Measurements from ENCODE around the gene PIP4K2C.
"Not testable (repeated sequence)": the region's sequence is repeated elsewhere in the genome, so short reads cannot be mapped to it uniquely, and the experiment has no call there.

Gene PIP4K2C

GRCh38 chr12:57632958-57633840 is 42.2 kb downstream of the PIP4K2C start, which contains the start of gene B4GALNT1:
Gene B4GALNT1, minus strand, starts transcription at chr12:57633201. Its CDS starts 1,069 bp downstream, at chr12:57632132.
- no peak for DNase-seq (ENCODE audit: low read depth in 2 of 3, low spot score in 2 of 3)

GRCh38 chr12:57636731-57637130 is 45.7 kb downstream of the PIP4K2C start:
- DNase-seq (ENCODE audit: low read depth in 2 of 3, low spot score in 2 of 3), result not testable (repeated sequence)

GRCh38 chr12:57637364-57637763 is 46.4 kb downstream of the PIP4K2C start:
- no peak for DNase-seq (ENCODE audit: low read depth in 2 of 3, low spot score in 2 of 3)

GRCh38 chr12:57638096-57638495 is 47.1 kb downstream of the PIP4K2C start:
- DNase-seq (ENCODE audit: low read depth in 2 of 3, low spot score in 2 of 3), result no peak

- no peak for DNase-seq (ENCODE audit: low read depth in 2 of 3, low spot score in 2 of 3)
Measured at GRCh38 chr12:57640175-57641042, 49.4 kb downstream of the PIP4K2C start.

GRCh38 chr12:57641699-57642442 is 50.9 kb downstream of the PIP4K2C start:
- DNase-seq (ENCODE audit: low read depth in 2 of 3, low spot score in 2 of 3), result no peak

GRCh38 chr12:57645990-57646658 is 55.1 kb downstream of the PIP4K2C start:
- DNase-seq (ENCODE audit: low read depth in 2 of 3, low spot score in 2 of 3), result not testable (repeated sequence)

- not testable (repeated sequence) for DNase-seq (ENCODE audit: low read depth in 2 of 3, low spot score in 2 of 3)
Measured at GRCh38 chr12:57646659-57647049, 55.7 kb downstream of the PIP4K2C start.

All from activated CD8-positive, alpha-beta memory T cell treated with anti-CD3 and anti-CD28 coated beads for 48 hours (primary cell).